Vagina (tissue), 2 donors: ENCODE results near the gene CFAP47. TPM values are rescaled to one million over a fixed set of nuclear protein-coding genes. Genes with fewer than 3 reads are reported as not detected.
"Not testable (repeated sequence)": the region's sequence is repeated elsewhere in the genome, so short reads cannot be mapped to it uniquely, and the experiment has no call there.

Experiments
- DNase-seq, 2 donors: peaks; one replicate each; pipeline ENCODE4 v3.0.0-alpha.2; 2017; ENCODE audit errors: extremely low spot score in 2 of 2
- H3K27ac ChIP-seq: fragments of 200-600 bp; sonication (generic); one replicate; pipeline ENCODE4 v1.5.1; 2019
- H3K27me3 ChIP-seq: fragments of 200-600 bp; sonication (generic); one replicate; pipeline ENCODE4 v1.5.1; 2019
- H3K36me3 ChIP-seq, 2 donors: fragments of 200-600 bp; sonication (generic); one replicate each; pipeline ENCODE4 v1.5.1; 2017 to 2019
- H3K4me1 ChIP-seq: fragments of 200-600 bp; sonication (generic); one replicate; pipeline ENCODE4 v1.5.1; 2019
- H3K4me3 ChIP-seq, 2 donors: fragments of 200-600 bp; sonication (generic); 1 replicate in 1 of 2; 2 replicates in 1 of 2; pipeline ENCODE4 v1.5.1; 2016 to 2019
- H3K9me3 ChIP-seq: fragments of 200-600 bp; sonication (generic); one replicate; pipeline ENCODE4 v1.5.1; 2019
- CTCF ChIP-seq, 3 experiments: fragments of 450-650 bp in 2 of 3; fragments of 200-600 bp in 1 of 3; sonication (generic) in 1 of 3; IDR thresholded peaks; one replicate each; pipeline ENCODE4 v1.5.1; 2017 to 2019; ENCODE audit warnings: antibody characterized with exemption in 3 of 3, mild to moderate bottlenecking in 2 of 3, moderate library complexity in 2 of 3
- POLR2A ChIP-seq, 2 donors: fragments of 450-650 bp; IDR thresholded peaks; one replicate each; pipeline ENCODE4 v1.6.1; 2017; ENCODE audit warnings: antibody characterized with exemption in 2 of 2, mild to moderate bottlenecking in 2 of 2, moderate library complexity in 2 of 2
- POLR2AphosphoS5 ChIP-seq, 2 donors: sonication (generic); formaldehyde crosslinking; IDR thresholded peaks; one replicate each; pipeline ENCODE4 v1.9.0; 2017; ENCODE audit warnings: antibody characterized with exemption in 2 of 2, mild to moderate bottlenecking in 2 of 2, low read depth in 1 of 2; ENCODE audit not compliant: insufficient read depth in 1 of 2
- intact Hi-C: fragments of 100-400 bp; cut with DNase I; formaldehyde crosslinking; loops from one replicate; pipeline ENCODE4 v1.15.1; 2023
- total RNA-seq: library from RNA; depleted of rRNA; stranded (reverse); fragments of >200 nt; gene quantifications from one replicate; pipeline ENCODE4 v1.2.3, GENCODE V29; 2016

The CFAP47 gene
- total RNA-seq, 1 donor from 2014 or later: not detected

GRCh38 chrX:36007207-36007606, 87.7 kb downstream of the CFAP47 start:
- Histone ChIP-seq H3K9me3 (no peaks in the 10 kb centered on the region), H3K4me1 (no peaks in the 10 kb centered on the region), H3K27ac (no peak overlapping the region), H3K4me3 (no peak overlapping the region), H3K27me3 (no peaks in the 10 kb centered on the region), H3K36me3 (no peaks in the 10 kb centered on the region)
- DNase-seq: no peak
- no peak for TF ChIP-seq POLR2AphosphoS5 (IDR thresholded peaks at IDR 0.05; ENCODE audit: insufficient read depth in 1 of 2, low read depth in 1 of 2)
- TF ChIP-seq POLR2A (IDR thresholded peaks at IDR 0.05): no peak
- TF ChIP-seq CTCF (IDR thresholded peaks at IDR 0.05): no peak
- intact Hi-C loops: no loop called here

GRCh38 chrX:36019125-36019524, 99.6 kb downstream of the CFAP47 start:
- no peak overlapping the region for H3K4me3 ChIP-seq
- no peaks in the 10 kb centered on the region for H3K36me3 ChIP-seq
- intact Hi-C loops: no loop called here
- DNase-seq: no peak
- H3K27ac ChIP-seq: no peak overlapping the region
- TF ChIP-seq CTCF (IDR thresholded peaks at IDR 0.05) (no peak), POLR2A (IDR thresholded peaks at IDR 0.05) (no peak), POLR2AphosphoS5 (IDR thresholded peaks at IDR 0.05; ENCODE audit: insufficient read depth in 1 of 2, low read depth in 1 of 2) (no peak)
- H3K4me1 ChIP-seq: no peaks in the 10 kb centered on the region
- H3K27me3 ChIP-seq: no peaks in the 10 kb centered on the region
- H3K9me3 ChIP-seq: no peaks in the 10 kb centered on the region

- DNase-seq: no peak
- Histone ChIP-seq H3K27me3 (no peaks in the 10 kb centered on the region), H3K36me3 (no peaks in the 10 kb centered on the region), H3K27ac (no peak overlapping the region), H3K4me1 (no peaks in the 10 kb centered on the region), H3K4me3 (no peak overlapping the region), H3K9me3 (no peaks in the 10 kb centered on the region)
- intact Hi-C loops: no loop called here
- TF ChIP-seq CTCF (IDR thresholded peaks at IDR 0.05) (no peak), POLR2A (IDR thresholded peaks at IDR 0.05) (no peak), POLR2AphosphoS5 (IDR thresholded peaks at IDR 0.05; ENCODE audit: insufficient read depth in 1 of 2, low read depth in 1 of 2) (no peak)
These were observed 116.0 kb downstream of the CFAP47 start for GRCh38 chrX:36035550-36035949.

GRCh38 chrX:36062778-36063177, 143.2 kb downstream of the CFAP47 start:
- Histone ChIP-seq H3K27me3 (no peaks in the 10 kb centered on the region), H3K4me3 (no peak overlapping the region), H3K4me1 (no peaks in the 10 kb centered on the region), H3K27ac (no peak overlapping the region), H3K36me3 (no peaks in the 10 kb centered on the region), H3K9me3 (no peaks in the 10 kb centered on the region)
- no peak for TF ChIP-seq POLR2A (IDR thresholded peaks at IDR 0.05)
- TF ChIP-seq POLR2AphosphoS5 (IDR thresholded peaks at IDR 0.05; ENCODE audit: insufficient read depth in 1 of 2, low read depth in 1 of 2): no peak
- TF ChIP-seq CTCF (IDR thresholded peaks at IDR 0.05): no peak
- DNase-seq: no peak
- intact Hi-C loops: no loop called here

- no peak overlapping the region for H3K27ac ChIP-seq
These were observed 151.5 kb downstream of the CFAP47 start for GRCh38 chrX:36071061-36071460.

GRCh38 chrX:36075009-36075408, 155.5 kb downstream of the CFAP47 start:
- DNase-seq, H3K27ac ChIP-seq, H3K9me3 ChIP-seq, intact Hi-C loops, H3K4me3 ChIP-seq, H3K27me3 ChIP-seq, H3K36me3 ChIP-seq, H3K4me1 ChIP-seq: not testable (repeated sequence)

More at GRCh38 chrX:36071061-36071460, 151.5 kb downstream of the CFAP47 start:
- intact Hi-C loops: no loop called here
- Histone ChIP-seq H3K4me1 (no peaks in the 10 kb centered on the region), H3K27me3 (no peaks in the 10 kb centered on the region), H3K9me3 (no peaks in the 10 kb centered on the region), H3K4me3 (no peak overlapping the region), H3K36me3 (no peaks in the 10 kb centered on the region)
- TF ChIP-seq POLR2AphosphoS5 (IDR thresholded peaks at IDR 0.05; ENCODE audit: insufficient read depth in 1 of 2, low read depth in 1 of 2) (no peak), POLR2A (IDR thresholded peaks at IDR 0.05) (no peak), CTCF (IDR thresholded peaks at IDR 0.05) (no peak)
- DNase-seq: no peak
